K562 (cell line): ENCODE data around the gene TMEM248. TPM values are rescaled to one million over a fixed set of nuclear protein-coding genes. Genes with fewer than 3 reads are reported as not detected.

ENCODE experiments used
- ATF1 ChIP-seq, 2 experiments: fragments of 450-650 bp in 1 of 2; IDR thresholded peaks; 2 replicates each; pipeline ENCODE4 v1.6.1; 2016; ENCODE audit warnings: missing compliant biosample characterization in 1 of 2, missing genetic modification characterization in 1 of 2
- ATF7 ChIP-seq: fragments of 450-650 bp; IDR thresholded peaks from 2 replicates; pipeline ENCODE4 v1.7.1; 2014; ENCODE audit warnings: mild to moderate bottlenecking, moderate library complexity
- GABPA ChIP-seq: fragments of 200-800 bp; sonication (Bioruptor generic); conservative IDR thresholded peaks from 2 replicates; pipeline ENCODE4 v1.6.1; 2016; ENCODE audit warnings: low read depth, missing genetic modification characterization, missing compliant biosample characterization
- MGA ChIP-seq: fragments of 450-650 bp; IDR thresholded peaks from 2 replicates; pipeline ENCODE4 v1.6.1; 2016; ENCODE audit warnings: mild to moderate bottlenecking, moderate library complexity
- NCOR1 ChIP-seq: fragments of 450-650 bp; IDR thresholded peaks from 2 replicates; pipeline ENCODE4 v1.6.1; 2016; ENCODE audit warnings: mild to moderate bottlenecking, moderate library complexity
- PKNOX1 ChIP-seq: fragments of 450-650 bp; IDR thresholded peaks from 2 replicates; pipeline ENCODE4 v1.6.1; 2016
- RBBP5 ChIP-seq: fragments of 200-600 bp; sonication (generic); IDR thresholded peaks from 2 replicates; pipeline ENCODE4 v1.6.1; 2012; ENCODE audit warnings: borderline replicate concordance, mild to moderate bottlenecking, low read length, control low read depth, inconsistent platforms; ENCODE audit not compliant: insufficient read depth, poor library complexity, severe bottlenecking
- RBFOX2 ChIP-seq: fragments of 200-400 bp; formaldehyde crosslinking; IDR thresholded peaks from 2 replicates; pipeline ENCODE4 v1.6.1; 2017; ENCODE audit warnings: low read depth, mild to moderate bottlenecking, low read length, moderate library complexity
- SMARCE1 ChIP-seq: fragments of 450-650 bp; IDR thresholded peaks from 2 replicates; pipeline ENCODE4 v1.7.1; 2016; ENCODE audit warnings: mild to moderate bottlenecking
- TAF1 ChIP-seq: IDR thresholded peaks from 2 replicates; pipeline ENCODE4 v1.6.1; 2011; ENCODE audit warnings: mild to moderate bottlenecking, low read length, moderate library complexity; ENCODE audit not compliant: insufficient read depth, control insufficient read depth, severe bottlenecking; ENCODE audit errors: extremely low read depth
- TBP ChIP-seq: optimal IDR thresholded peaks from 2 replicates; pipeline ENCODE3; 2011; ENCODE audit warnings: low read depth, low read length, improper control_type of control experiment
- polyA plus RNA-seq, 8 experiments: library from polyadenylated mRNA; depleted of rRNA in 4 of 8; stranded (reverse) in 5 of 8; unstranded in 3 of 8; fragments of >200 nt; fragmentation: Nextera tagmentation in 2 of 8; fragmentation: Illumina TruSeq in 1 of 8; extraction: Ambion mirVana in 2 of 8; extraction: Trizol in 1 of 8; gene quantifications; 2 replicates each; pipeline versions ENCODE4 v1.2.1 to v1.2.3, GENCODE V29; 2011 to 2014; ENCODE audit warnings: inconsistent platforms in 1 of 8, missing spikeins in 1 of 8
- total RNA-seq, 7 experiments: library from RNA; depleted of rRNA in 6 of 7; stranded (reverse); fragments of >200 nt in 6 of 7; fragmentation: Illumina TruSeq in 2 of 7; extraction: Trizol in 2 of 7; gene quantifications; 2 replicates each; pipeline versions ENCODE4 v1.2.1 to v1.2.3, GENCODE V29; 2011 to 2021; ENCODE audit warnings: low replicate concordance in 1 of 7
- TF ChIP-seq, protein P1 (sequence below): sonication (generic); formaldehyde crosslinking; IDR thresholded peaks from 2 replicates; pipeline ENCODE4 v1.8.1; 2023; ENCODE audit warnings: mild to moderate bottlenecking, missing genetic modification reagents, moderate library complexity

Gene TMEM248
- total and polyA plus RNA-seq, 9 of the 15 experiments (the other 6 are each of a cell fraction or from before 2014, with no cell fraction given) = 6.3 to 132 (median 64.4) TPM

DNA sequence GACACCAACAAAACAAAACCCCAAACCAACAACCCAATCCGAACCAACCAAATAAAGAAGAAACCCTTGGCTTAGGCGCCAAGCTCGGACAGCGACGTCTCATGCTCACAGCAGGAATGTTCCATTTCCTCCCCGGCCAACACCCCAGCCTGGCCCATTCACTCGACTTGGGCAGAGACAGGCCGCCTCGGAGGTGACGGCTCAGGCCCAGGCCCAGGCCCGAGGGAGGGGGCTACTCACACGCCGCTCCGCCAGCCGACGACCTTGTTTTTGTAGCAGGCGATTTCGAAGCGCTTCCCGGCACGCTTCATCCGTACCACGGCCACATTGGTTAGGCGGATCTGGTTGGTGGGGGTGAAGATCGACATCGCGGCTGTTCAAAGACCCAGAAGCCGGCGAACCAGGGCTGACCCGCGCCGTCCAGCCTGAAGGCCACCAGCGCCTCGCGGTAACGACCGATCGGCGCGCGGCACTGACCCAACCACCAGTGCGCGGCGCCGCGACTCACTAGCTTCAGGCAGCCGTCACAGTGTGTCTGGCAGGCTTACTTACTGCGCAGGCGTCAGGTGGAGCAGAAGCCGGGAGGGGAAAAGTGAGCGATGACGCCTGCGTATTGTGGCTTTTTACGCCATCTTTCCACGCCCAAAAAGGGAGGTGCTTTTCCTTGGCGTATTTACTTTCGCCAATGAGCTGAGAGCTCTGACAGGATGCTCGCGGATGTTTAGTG, 74.2 kb downstream of the TMEM248 start, which contains the start of gene SBDS (continued):
- TF ChIP-seq MGA (peak; percentile 84), SMARCE1 (0 out of 2 replicates have a peak, but pooled peaks have one; percentile 25), RBFOX2 (peak; percentile 95), NCOR1 (0 out of 2 replicates have a peak, but pooled peaks have one; percentile 21), TAF1 (peak; percentile 95), PKNOX1 (peak; percentile 80), TBP (peak; percentile 45), ATF1 (CRISPR knock-in tag; IDR thresholded peaks at IDR 0.05) (peak; percentile 82), ATF1 (tag; IDR thresholded peaks at IDR 0.05) (peak; percentile 93), GABPA (tag) (peak; percentile 93), RBBP5 (peak; percentile 85), ATF7 (peak; percentile 93)
- TF ChIP-seq, protein P1, sequence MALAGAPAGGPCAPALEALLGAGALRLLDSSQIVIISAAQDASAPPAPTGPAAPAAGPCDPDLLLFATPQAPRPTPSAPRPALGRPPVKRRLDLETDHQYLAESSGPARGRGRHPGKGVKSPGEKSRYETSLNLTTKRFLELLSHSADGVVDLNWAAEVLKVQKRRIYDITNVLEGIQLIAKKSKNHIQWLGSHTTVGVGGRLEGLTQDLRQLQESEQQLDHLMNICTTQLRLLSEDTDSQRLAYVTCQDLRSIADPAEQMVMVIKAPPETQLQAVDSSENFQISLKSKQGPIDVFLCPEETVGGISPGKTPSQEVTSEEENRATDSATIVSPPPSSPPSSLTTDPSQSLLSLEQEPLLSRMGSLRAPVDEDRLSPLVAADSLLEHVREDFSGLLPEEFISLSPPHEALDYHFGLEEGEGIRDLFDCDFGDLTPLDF (CRISPR knock-in tag) = peak; percentile 77; the same call in 1 of the 2 replicates
